Measurements from ENCODE around the gene AUH. TPM values are rescaled to one million over a fixed set of nuclear protein-coding genes. Genes with fewer than 3 reads are reported as not detected.

Gene AUH
- total RNA-seq, 4 donors from 2014 or later: 17.1 to 28.2 (median 20.8) TPM

GRCh38 chr9:91395553-91396471, 34.1 kb upstream of the AUH start:
- in situ Hi-C loops (cut with MboI; ENCODE audit: low sequenced_read_pairs in 4 of 4) (no loop called here), intact Hi-C loops (cut with DNase I; ENCODE audit: low total_unique reads) (no loop called here)
- no peak overlapping the region for H3K4me3 ChIP-seq
- no peak for ATAC-seq
- no peaks in the 10 kb centered on the region for H3K4me1 ChIP-seq
- H3K27ac ChIP-seq: no peak overlapping the region
- TF ChIP-seq CTCF (IDR thresholded peaks at IDR 0.05 in 4 of 5, conservative IDR thresholded peaks at IDR 0.05 in 1 of 5) (no peak), POLR2A (IDR thresholded peaks at IDR 0.05) (no peak)
- H3K36me3 ChIP-seq: no peaks in the 10 kb centered on the region
- H3K9me3 ChIP-seq: no peaks in the 10 kb centered on the region
- H3K27me3 ChIP-seq: no peaks in the 10 kb centered on the region
- DNase-seq: no peak

DNA sequence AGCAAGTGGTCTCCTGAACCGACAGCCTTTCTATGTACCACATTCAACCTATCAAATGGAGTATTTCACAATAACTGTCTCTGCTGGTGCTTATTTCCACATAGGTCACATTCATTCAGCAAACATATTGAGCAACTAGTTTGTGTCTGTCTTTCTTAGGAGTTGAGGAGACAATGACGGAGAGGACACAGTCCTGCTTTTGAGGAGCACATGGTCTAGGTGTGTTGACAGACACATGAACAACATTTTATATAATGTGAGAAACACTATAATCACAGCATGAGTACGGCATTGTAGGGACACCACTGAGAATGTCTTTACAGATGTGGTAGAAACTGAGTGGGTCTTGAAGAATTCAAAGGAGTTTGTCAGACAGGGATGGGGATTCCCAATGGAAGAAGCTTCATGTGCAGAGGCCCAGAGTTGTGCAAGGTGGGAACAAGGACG, 33.4 kb upstream of the AUH start:
- ATAC-seq (peak; percentile 53 to 97), DNase-seq (no peak)
- Histone ChIP-seq H3K36me3 (no peaks in the 10 kb centered on the region), H3K27ac (no peak overlapping the region), H3K27me3 (no peaks in the 10 kb centered on the region), H3K4me1 (no peaks in the 10 kb centered on the region), H3K4me3 (no peak overlapping the region), H3K9me3 (no peaks in the 10 kb centered on the region)
- in situ Hi-C loops (cut with MboI; ENCODE audit: low sequenced_read_pairs in 4 of 4) (no loop called here), intact Hi-C loops (cut with DNase I; ENCODE audit: low total_unique reads) (no loop called here)
- TF ChIP-seq POLR2A (IDR thresholded peaks at IDR 0.05) (no peak), CTCF (IDR thresholded peaks at IDR 0.05 in 4 of 5, conservative IDR thresholded peaks at IDR 0.05 in 1 of 5) (no peak)

DNA sequence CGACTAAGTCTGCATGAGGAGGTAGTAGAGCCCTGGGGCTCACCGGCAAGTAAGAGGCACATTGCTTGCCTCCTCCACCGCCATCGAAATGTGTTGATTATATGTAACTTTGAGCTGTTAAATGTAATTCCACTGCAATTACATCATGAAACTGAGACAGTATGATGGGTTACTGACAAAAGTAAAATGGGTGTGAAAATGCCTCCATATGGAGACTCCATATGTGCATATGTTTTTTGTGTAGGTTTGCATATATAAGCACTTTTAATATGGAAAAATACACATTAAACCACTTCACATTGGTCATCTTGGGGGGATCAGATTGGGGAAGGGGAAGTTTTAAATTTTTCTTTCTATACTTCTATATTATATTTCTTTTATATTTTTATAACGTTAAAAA, 32.1 kb upstream of the AUH start:
- no peak overlapping the region for H3K4me3 ChIP-seq
- in situ Hi-C loops (cut with MboI; ENCODE audit: low sequenced_read_pairs in 4 of 4) (no loop called here), intact Hi-C loops (cut with DNase I; ENCODE audit: low total_unique reads) (no loop called here)
- H3K27me3 ChIP-seq: no peaks in the 10 kb centered on the region
- TF ChIP-seq POLR2A (IDR thresholded peaks at IDR 0.05) (no peak), CTCF (IDR thresholded peaks at IDR 0.05 in 4 of 5, conservative IDR thresholded peaks at IDR 0.05 in 1 of 5) (no peak)
- H3K4me1 ChIP-seq: no peaks in the 10 kb centered on the region
- no peak for ATAC-seq
- no peak overlapping the region for H3K27ac ChIP-seq
- no peak for DNase-seq
- no peaks in the 10 kb centered on the region for H3K9me3 ChIP-seq
- H3K36me3 ChIP-seq: no peaks in the 10 kb centered on the region

DNA sequence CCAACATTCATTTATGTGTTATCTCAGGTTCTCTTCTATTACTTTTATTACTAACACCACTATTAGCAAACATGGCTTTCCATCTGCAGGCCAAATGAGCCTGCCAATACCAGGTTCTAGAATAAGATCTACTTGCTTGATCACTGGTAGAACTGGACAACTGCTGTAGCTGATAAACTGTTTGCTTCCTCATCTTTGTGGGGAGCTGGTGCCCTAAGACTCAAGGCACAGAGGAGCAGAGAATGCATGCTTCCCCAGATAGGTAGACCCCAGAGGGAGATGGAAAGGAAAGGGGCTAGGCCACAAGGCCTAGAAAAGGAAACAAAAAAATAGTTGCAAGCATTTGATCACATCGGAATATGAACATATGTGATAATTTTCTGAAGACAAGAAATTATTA, 30.7 kb upstream of the AUH start:
- H3K9me3 ChIP-seq: no peaks in the 10 kb centered on the region
- in situ Hi-C loops (cut with MboI; ENCODE audit: low sequenced_read_pairs in 4 of 4): no loop called here
- H3K4me3 ChIP-seq: no peak overlapping the region
- intact Hi-C loops (cut with DNase I; ENCODE audit: low total_unique reads): no loop called here
- H3K27me3 ChIP-seq: no peaks in the 10 kb centered on the region
- no peaks in the 10 kb centered on the region for H3K36me3 ChIP-seq
- no peaks in the 10 kb centered on the region for H3K4me1 ChIP-seq
- ATAC-seq (no peak), DNase-seq (no peak)
- no peak for TF ChIP-seq CTCF (IDR thresholded peaks at IDR 0.05 in 4 of 5, conservative IDR thresholded peaks at IDR 0.05 in 1 of 5)
- no peak for TF ChIP-seq POLR2A (IDR thresholded peaks at IDR 0.05)
- no peak overlapping the region for H3K27ac ChIP-seq
